H9 (cell line): ENCODE results near the gene TMEM51. TPM values are rescaled to one million over a fixed set of nuclear protein-coding genes. Genes with fewer than 3 reads are reported as not detected.
A peak's percentile ranks its signal among the peaks of the same experiment; 100 is the strongest.

Experiments used
- DNase-seq: peaks from one replicate; pipeline ENCODE4 v3.0.0-alpha.2; 2017
- H2AFZ ChIP-seq: one replicate; pipeline ENCODE4 v1.6.1; 2013; ENCODE audit warnings: mild to moderate bottlenecking, low read length, control low read depth, moderate library complexity
- H2AK5ac ChIP-seq: 2 replicates; pipeline ENCODE4 v1.6.1; 2013; ENCODE audit warnings: low read length, control low read depth, mixed read lengths; ENCODE audit not compliant: insufficient read length
- H2BK120ac ChIP-seq: one replicate; pipeline ENCODE4 v1.6.1; 2013; ENCODE audit warnings: low read depth, mild to moderate bottlenecking, low read length, control low read depth, inconsistent platforms; ENCODE audit not compliant: poor library complexity, severe bottlenecking
- H2BK12ac ChIP-seq: 2 replicates; pipeline ENCODE4 v1.6.1; 2013; ENCODE audit warnings: low read length, control low read depth, mixed read lengths, low read depth; ENCODE audit not compliant: insufficient read length
- H2BK15ac ChIP-seq: 2 replicates; pipeline ENCODE4 v1.6.1; 2013; ENCODE audit warnings: low read depth, low read length, control low read depth
- H2BK20ac ChIP-seq: one replicate; pipeline ENCODE4 v1.6.1; 2013; ENCODE audit warnings: low read depth, mild to moderate bottlenecking, low read length, control low read depth, inconsistent platforms; ENCODE audit not compliant: poor library complexity, severe bottlenecking
- H2BK5ac ChIP-seq: 2 replicates; pipeline ENCODE4 v1.6.1; 2013; ENCODE audit warnings: low read length, control low read depth, mixed read lengths; ENCODE audit not compliant: insufficient read length
- H3K14ac ChIP-seq: 2 replicates; pipeline ENCODE4 v1.6.1; 2013; ENCODE audit warnings: low read length, control low read depth; ENCODE audit not compliant: insufficient read depth
- H3K18ac ChIP-seq: 2 replicates; pipeline ENCODE4 v1.6.1; 2013; ENCODE audit warnings: low read depth, mild to moderate bottlenecking, mixed read lengths, low read length, control low read depth; ENCODE audit not compliant: insufficient read length
- H3K23ac ChIP-seq: 2 replicates; pipeline ENCODE4 v1.6.1; 2013; ENCODE audit warnings: low read length, control low read depth, mixed read lengths, low read depth; ENCODE audit not compliant: insufficient read length
- H3K23me2 ChIP-seq: 2 replicates; pipeline ENCODE4 v1.6.1; 2013; ENCODE audit warnings: low read depth, mild to moderate bottlenecking, mixed read lengths, low read length, control low read depth; ENCODE audit not compliant: insufficient read length, poor library complexity, severe bottlenecking
- H3K27ac ChIP-seq: 2 replicates; pipeline ENCODE4 v1.5.1; 2013; ENCODE audit warnings: low read length, control low read depth, mixed read lengths, low read depth; ENCODE audit not compliant: insufficient read length
- H3K27me3 ChIP-seq: 2 replicates; pipeline ENCODE4 v1.6.1; 2013; ENCODE audit warnings: low read length, control low read depth, inconsistent platforms; ENCODE audit not compliant: insufficient read depth
- H3K4ac ChIP-seq: 2 replicates; pipeline ENCODE4 v1.6.1; 2013; ENCODE audit warnings: low read depth, mild to moderate bottlenecking, control low read depth, inconsistent platforms, low read length, moderate library complexity
- H3K4me1 ChIP-seq: 2 replicates; pipeline ENCODE4 v1.6.1; 2013; ENCODE audit warnings: low read length, control low read depth, inconsistent platforms; ENCODE audit not compliant: insufficient read depth
- H3K4me2 ChIP-seq: 2 replicates; pipeline ENCODE4 v1.6.1; 2013; ENCODE audit warnings: low read length, control low read depth, mixed read lengths; ENCODE audit not compliant: insufficient read length, insufficient read depth
- H3K56ac ChIP-seq: 2 replicates; pipeline ENCODE4 v1.6.1; 2013; ENCODE audit warnings: low read depth, mild to moderate bottlenecking, mixed read lengths, low read length, control low read depth; ENCODE audit not compliant: insufficient read length
- H3K79me1 ChIP-seq: 2 replicates; pipeline ENCODE4 v1.6.1; 2013; ENCODE audit warnings: low read depth, mild to moderate bottlenecking, moderate library complexity, low read length, control low read depth, inconsistent platforms; ENCODE audit not compliant: insufficient read depth, poor library complexity, severe bottlenecking
- H3K79me2 ChIP-seq: 2 replicates; pipeline ENCODE4 v1.6.1; 2013; ENCODE audit warnings: low read length, control low read depth, inconsistent platforms; ENCODE audit not compliant: insufficient read depth
- H3K9ac ChIP-seq: 2 replicates; pipeline ENCODE4 v1.6.1; 2013; ENCODE audit warnings: low read length, control low read depth, mixed read lengths; ENCODE audit not compliant: insufficient read length; ENCODE audit errors: extremely low read depth
- H3K9me3 ChIP-seq: one replicate; pipeline ENCODE4 v1.6.1; 2013; ENCODE audit warnings: low read depth, low read length, inconsistent platforms; ENCODE audit not compliant: control insufficient read depth
- H3T11ph ChIP-seq: one replicate; pipeline ENCODE4 v1.6.1; 2013; ENCODE audit warnings: mild to moderate bottlenecking, low read length, control low read depth, inconsistent platforms
- H4K20me1 ChIP-seq: one replicate; pipeline ENCODE4 v1.6.1; 2013; ENCODE audit not compliant: control insufficient read depth, insufficient read length, insufficient read depth
- H4K5ac ChIP-seq: 2 replicates; pipeline ENCODE4 v1.6.1; 2013; ENCODE audit warnings: low read depth, mild to moderate bottlenecking, mixed read lengths, low read length, control low read depth; ENCODE audit not compliant: insufficient read length
- H4K8ac ChIP-seq: replicated peaks from 2 replicates; pipeline ENCODE4 v1.6.1; 2013; ENCODE audit warnings: low read length, control low read depth, mixed read lengths, low read depth; ENCODE audit not compliant: insufficient read length
- H4K91ac ChIP-seq: 2 replicates; pipeline ENCODE4 v1.6.1; 2013; ENCODE audit warnings: low read depth, mild to moderate bottlenecking, moderate library complexity, mixed read lengths, low read length, control low read depth; ENCODE audit not compliant: insufficient read length
- H3K27ac Mint-ChIP-seq, 3 experiments: 2 replicates in 2 of 3; 3 replicates in 1 of 3; pipeline ENCODE4 v1.8.0; 2020 to 2021; ENCODE audit warnings: mixed read lengths in 3 of 3, mild to moderate bottlenecking in 1 of 3, moderate library complexity in 1 of 3
- H3K27me3 Mint-ChIP-seq: 2 replicates; pipeline ENCODE4 v1.8.0; 2021; ENCODE audit warnings: low read depth, mild to moderate bottlenecking, moderate library complexity, mixed read lengths
- H3K36me3 Mint-ChIP-seq, 3 experiments: 2 replicates in 2 of 3; 3 replicates in 1 of 3; pipeline ENCODE4 v1.8.0; 2020 to 2021; ENCODE audit warnings: low read depth in 3 of 3, mixed read lengths in 3 of 3; ENCODE audit not compliant: insufficient read depth in 1 of 3
- H3K4me1 Mint-ChIP-seq, 2 experiments: 2 replicates each; pipeline ENCODE4 v1.8.0; 2020; ENCODE audit warnings: mixed read lengths in 2 of 2
- H3K4me3 Mint-ChIP-seq, 2 experiments: 2 replicates in 1 of 2; 3 replicates in 1 of 2; pipeline ENCODE4 v1.8.0; 2020 to 2021; ENCODE audit warnings: mild to moderate bottlenecking in 2 of 2, mixed read lengths in 2 of 2, moderate library complexity in 1 of 2
- H3K9me3 Mint-ChIP-seq, 2 experiments: 2 replicates in 1 of 2; 3 replicates in 1 of 2; pipeline ENCODE4 v1.8.0; 2020; ENCODE audit warnings: mild to moderate bottlenecking in 2 of 2, mixed read lengths in 2 of 2, moderate library complexity in 1 of 2
- WGBS: extraction: QIAGEN DNeasy Blood & Tissue Kit; methylation state at CpG from one replicate; pipeline ENCODE4 v1.1.7; 2013; ENCODE audit warnings: missing lambda C conversion rate, low lambda C conversion rate, mixed read lengths; ENCODE audit not compliant: insufficient read length; ENCODE audit errors: extremely low coverage; 5-methylcytosine and 5-hydroxymethylcytosine counted together
- total RNA-seq: library from RNA; stranded (reverse); gene quantifications from 2 replicates; pipeline ENCODE4 v1.2.1, GENCODE V29; 2021
- TF ChIP-seq, protein P1 (sequence below): fragments of 200-600 bp; sonication (generic); conservative IDR thresholded peaks from 3 replicates; pipeline ENCODE4 v1.8.0; 2021; ENCODE audit warnings: antibody characterized with exemption, mild to moderate bottlenecking

The TMEM51 gene
- total RNA-seq, 1 experiment from 2014 or later, result 4.6 TPM

GRCh38 chr1:15206418-15207030, 53.0 kb downstream of the TMEM51 start:
- Histone ChIP-seq H2BK15ac (no peak overlapping the region), H2BK120ac (no peak overlapping the region), H2BK12ac (no peak overlapping the region), H3K4me1 (no peaks in the 10 kb centered on the region; the same call in 1 of the 2 replicates), H3K79me2 (no peaks in the 10 kb centered on the region), H3T11ph (no peak overlapping the region), H3K9ac (no peak overlapping the region), H4K5ac (no peak overlapping the region), H2AFZ (no peak overlapping the region), H3K27me3 (no peaks in the 10 kb centered on the region), H2BK5ac (no peak overlapping the region), H3K4ac (no peak overlapping the region), H3K79me1 (no peaks in the 10 kb centered on the region), H2AK5ac (no peak overlapping the region), H3K14ac (no peak overlapping the region), H3K9me3 (no peaks in the 10 kb centered on the region), H3K56ac (no peak overlapping the region), H3K23me2 (no peaks in the 10 kb centered on the region), H4K20me1 (no peaks in the 10 kb centered on the region), H4K8ac (no peak overlapping the region), H4K91ac (no peak overlapping the region), H3K4me2 (peak overlapping the region; percentile 52), H3K27ac (peak overlapping the region; percentile 18), H3K23ac (no peak overlapping the region), H3K18ac (no peak overlapping the region), H2BK20ac (no peak overlapping the region)
- Mint-ChIP-seq H3K27me3 (no peaks in the 10 kb centered on the region), H3K36me3 (no peaks in the 10 kb centered on the region), H3K4me1 (peaks cover 30 to 42% of the 10 kb centered on the region in 2 experiments), H3K4me3 (peak overlapping the region; percentile 47 to 74), H3K27ac (peak overlapping the region; percentile 91 to 93 (median 93)), H3K9me3 (no peaks in the 10 kb centered on the region; a peak in 1 of 5 replicates)
- TF ChIP-seq, protein P1, sequence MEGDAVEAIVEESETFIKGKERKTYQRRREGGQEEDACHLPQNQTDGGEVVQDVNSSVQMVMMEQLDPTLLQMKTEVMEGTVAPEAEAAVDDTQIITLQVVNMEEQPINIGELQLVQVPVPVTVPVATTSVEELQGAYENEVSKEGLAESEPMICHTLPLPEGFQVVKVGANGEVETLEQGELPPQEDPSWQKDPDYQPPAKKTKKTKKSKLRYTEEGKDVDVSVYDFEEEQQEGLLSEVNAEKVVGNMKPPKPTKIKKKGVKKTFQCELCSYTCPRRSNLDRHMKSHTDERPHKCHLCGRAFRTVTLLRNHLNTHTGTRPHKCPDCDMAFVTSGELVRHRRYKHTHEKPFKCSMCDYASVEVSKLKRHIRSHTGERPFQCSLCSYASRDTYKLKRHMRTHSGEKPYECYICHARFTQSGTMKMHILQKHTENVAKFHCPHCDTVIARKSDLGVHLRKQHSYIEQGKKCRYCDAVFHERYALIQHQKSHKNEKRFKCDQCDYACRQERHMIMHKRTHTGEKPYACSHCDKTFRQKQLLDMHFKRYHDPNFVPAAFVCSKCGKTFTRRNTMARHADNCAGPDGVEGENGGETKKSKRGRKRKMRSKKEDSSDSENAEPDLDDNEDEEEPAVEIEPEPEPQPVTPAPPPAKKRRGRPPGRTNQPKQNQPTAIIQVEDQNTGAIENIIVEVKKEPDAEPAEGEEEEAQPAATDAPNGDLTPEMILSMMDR, result no peak
- DNase-seq, result no peak
- WGBS, result no CpG with 5 or more reads among the region's 8 CpGs
